AG04449 (cell line): Measurements from ENCODE around the gene ROCK2.

Experiments used
- CTCF ChIA-PET: fragments of 350-600 bp; formaldehyde crosslinking; extraction: SDS; loops from one replicate; lab custom pipeline; 2021; ENCODE audit warnings: antibody characterized with exemption; lab: Yijun Ruan, JAX
- POLR2A ChIA-PET: fragments of 400-600, 350-600 bp; formaldehyde crosslinking; extraction: SDS; loops from one replicate; lab custom pipeline; 2020; ENCODE audit warnings: antibody characterized with exemption, inconsistent platforms; lab: Yijun Ruan, JAX
- DNase-seq: peaks from one replicate; pipeline ENCODE4 v3.0.0-alpha.2; 2010; ENCODE audit warnings: low read depth, low spot score
- H3K4me3 ChIP-seq: 2 replicates; pipeline ENCODE4 v1.5.1; 2011; ENCODE audit warnings: low read depth, mild to moderate bottlenecking, control low read depth, low read length
- CTCF ChIP-seq: IDR thresholded peaks from one replicate; pipeline ENCODE4 v1.5.1; 2011; ENCODE audit warnings: mild to moderate bottlenecking, moderate library complexity, low read length, control low read depth, inconsistent platforms; ENCODE audit not compliant: insufficient read depth; ENCODE audit errors: missing control alignments

The ROCK2 gene

GRCh38 chr2:11155381-11156035 is 188.9 kb downstream of the ROCK2 start, which contains the start of gene SLC66A3:
Gene SLC66A3, plus strand, starts transcription at chr2:11155467. Its CDS starts 80 bp downstream, at chr2:11155547.
- no peak for DNase-seq
- POLR2A ChIA-PET = interaction anchor here (1.1 to 2.2 kb wide), 2 partner anchors 23 to 189 kb away, joined by 6 to 8 read pairs; partner anchors contain the start of gene ROCK2
- peak; percentile 24 for TF ChIP-seq CTCF
- peak within 1 kb of the TSS; percentile 67 for H3K4me3 ChIP-seq
- CTCF ChIA-PET = interaction anchor here (3.3 kb wide), 1 partner anchor 23 kb away, joined by 18 read pairs; a partner anchor contains a TSS

GRCh38 chr2:11154923-11155380 is 189.5 kb downstream of the ROCK2 start:
- CTCF ChIA-PET = interaction anchor here (3.3 kb wide), 1 partner anchor 22 kb away, joined by 18 read pairs; a partner anchor contains a TSS
- H3K4me3 ChIP-seq = peak overlapping the region; percentile 67
- POLR2A ChIA-PET = interaction anchor here (1.1 to 2.2 kb wide), 2 partner anchors 22 to 190 kb away, joined by 6 to 8 read pairs; partner anchors contain the start of gene ROCK2
- DNase-seq = peak; percentile 55
- no peak for TF ChIP-seq CTCF

GRCh38 chr2:11154016-11154922 is 190.2 kb downstream of the ROCK2 start:
- POLR2A ChIA-PET = interaction anchor here (2.2 kb wide), 1 partner anchor 22 kb away, joined by 8 read pairs; a partner anchor contains a TSS
- CTCF ChIA-PET = interaction anchor here (3.3 kb wide), 1 partner anchor 21 kb away, joined by 18 read pairs; a partner anchor contains a TSS

GRCh38 chr2:11152591-11152990 is 191.8 kb downstream of the ROCK2 start:
- no peak overlapping the region for H3K4me3 ChIP-seq
- no peak for DNase-seq
- CTCF ChIA-PET = interaction anchor here (1.2 kb wide), 1 partner anchor 20 kb away, joined by 9 read pairs; a partner anchor contains a TSS
- no peak for TF ChIP-seq CTCF
- POLR2A ChIA-PET = no interaction called here

More at GRCh38 chr2:11154016-11154922, 190.2 kb downstream of the ROCK2 start:
- no peak for TF ChIP-seq CTCF
- H3K4me3 ChIP-seq = peak overlapping the region; percentile 53
- DNase-seq = no peak

- DNase-seq = no peak
- no peak for TF ChIP-seq CTCF
- H3K4me3 ChIP-seq = no peak overlapping the region
- POLR2A ChIA-PET = no interaction called here
- CTCF ChIA-PET = interaction anchor here (1.6 kb wide), 1 partner anchor 87 kb away, joined by 3 read pairs; no protein-coding TSS in a partner anchor
Observed at GRCh38 chr2:11147263-11147662, 197.2 kb downstream of the ROCK2 start.
